KOPT-K1 (cell line): ENCODE results near the gene PATL1.
A peak's percentile ranks its signal among the peaks of the same experiment; 100 is the strongest.
"Not testable (repeated sequence)": the region's sequence is repeated elsewhere in the genome, so short reads cannot be mapped to it uniquely, and the experiment has no call there.

Source experiments
- H3K27ac ChIP-seq: fragments of 200-600 bp; sonication (generic); 2 replicates; pipeline ENCODE4 v1.5.1; 2016; ENCODE audit warnings: antibody characterized with exemption, mild to moderate bottlenecking, low read depth, low read length; ENCODE audit not compliant: poor library complexity, severe bottlenecking
- H3K36me3 ChIP-seq: fragments of 200-600 bp; sonication (generic); 2 replicates; pipeline ENCODE4 v1.5.1; 2017; ENCODE audit warnings: antibody characterized with exemption, mild to moderate bottlenecking, low read length, moderate library complexity; ENCODE audit not compliant: insufficient read depth
- H3K9me3 ChIP-seq: fragments of 200-600 bp; sonication (generic); 2 replicates; pipeline ENCODE4 v1.5.1; 2017; ENCODE audit warnings: antibody characterized with exemption, low read length, mild to moderate bottlenecking; ENCODE audit not compliant: insufficient read depth, poor library complexity, severe bottlenecking

The PATL1 gene

GRCh38 chr11:59681260-59681725 lies 12.5 kb upstream of the PATL1 start:
- H3K9me3 ChIP-seq, H3K36me3 ChIP-seq, H3K27ac ChIP-seq: not testable (repeated sequence)

- H3K36me3 ChIP-seq, result no peaks in the 10 kb centered on the region
- H3K27ac ChIP-seq, result no peak overlapping the region
- peaks cover 4% of the 10 kb centered on the region for H3K9me3 ChIP-seq
Observed at GRCh38 chr11:59680287-59681154, 11.7 kb upstream of the PATL1 start.

GRCh38 chr11:59679347-59679746 lies 10.5 kb upstream of the PATL1 start:
- Histone ChIP-seq H3K9me3 (no peaks in the 10 kb centered on the region), H3K36me3 (no peaks in the 10 kb centered on the region), H3K27ac (no peak overlapping the region)

GRCh38 chr11:59678813-59679165 lies 10.0 kb upstream of the PATL1 start:
- Histone ChIP-seq H3K27ac (no peak overlapping the region), H3K36me3 (no peaks in the 10 kb centered on the region), H3K9me3 (no peaks in the 10 kb centered on the region)

- Histone ChIP-seq H3K36me3 (no peaks in the 10 kb centered on the region), H3K27ac (no peak overlapping the region), H3K9me3 (no peaks in the 10 kb centered on the region)
Observed at GRCh38 chr11:59678118-59678812, 9.4 kb upstream of the PATL1 start.

GRCh38 chr11:59676205-59676604 lies 7.4 kb upstream of the PATL1 start:
- Histone ChIP-seq H3K36me3 (no peaks in the 10 kb centered on the region), H3K9me3 (no peaks in the 10 kb centered on the region), H3K27ac (no peak overlapping the region)

GRCh38 chr11:59674291-59674690 lies 5.5 kb upstream of the PATL1 start:
- Histone ChIP-seq H3K36me3 (no peaks in the 10 kb centered on the region), H3K9me3 (no peaks in the 10 kb centered on the region), H3K27ac (no peak overlapping the region)

- Histone ChIP-seq H3K9me3 (no peaks in the 10 kb centered on the region), H3K27ac (no peak overlapping the region), H3K36me3 (no peaks in the 10 kb centered on the region)
Observed at GRCh38 chr11:59673291-59673690, 4.5 kb upstream of the PATL1 start.

GRCh38 chr11:59671471-59671870 lies 2.6 kb upstream of the PATL1 start:
- Histone ChIP-seq H3K9me3 (no peaks in the 10 kb centered on the region), H3K27ac (no peak overlapping the region), H3K36me3 (peaks cover 9% of the 10 kb centered on the region)

- peak overlapping the region; percentile 89 for H3K27ac ChIP-seq
- H3K9me3 ChIP-seq, result no peaks in the 10 kb centered on the region
- peaks cover 28% of the 10 kb centered on the region for H3K36me3 ChIP-seq
Observed at GRCh38 chr11:59669611-59670009, 773 bp upstream of the PATL1 start.

GRCh38 chr11:59668188-59668949 lies 468 bp downstream of the PATL1 start:
- Histone ChIP-seq H3K36me3 (peaks cover 40% of the 10 kb centered on the region), H3K9me3 (no peaks in the 10 kb centered on the region), H3K27ac (peak overlapping the region; percentile 89)

GRCh38 chr11:59667812-59668187 lies 1.0 kb downstream of the PATL1 start:
- Histone ChIP-seq H3K9me3 (no peaks in the 10 kb centered on the region), H3K36me3 (peaks cover 46% of the 10 kb centered on the region), H3K27ac (peak overlapping the region; percentile 89)

- H3K9me3 ChIP-seq, result no peaks in the 10 kb centered on the region
- H3K36me3 ChIP-seq, result peaks cover 54% of the 10 kb centered on the region
- H3K27ac ChIP-seq, result no peak overlapping the region
Observed at GRCh38 chr11:59666969-59667368, 1.9 kb downstream of the PATL1 start.

- H3K36me3 ChIP-seq, result peaks cover 100% of the 10 kb centered on the region
- no peak overlapping the region for H3K27ac ChIP-seq
- no peaks in the 10 kb centered on the region for H3K9me3 ChIP-seq
Observed at GRCh38 chr11:59660621-59661020, 8.2 kb downstream of the PATL1 start.

GRCh38 chr11:59659981-59660380 lies 8.9 kb downstream of the PATL1 start:
- no peak overlapping the region for H3K27ac ChIP-seq
- H3K9me3 ChIP-seq, result no peaks in the 10 kb centered on the region
- H3K36me3 ChIP-seq, result peaks cover 100% of the 10 kb centered on the region
